Stomach (tissue), 9 donors: Measurements from ENCODE around the gene PSMG2. TPM values are rescaled to one million over a fixed set of nuclear protein-coding genes. Genes with fewer than 3 reads are reported as not detected.
A peak's percentile ranks its signal among the peaks of the same experiment; 100 is the strongest.

Experiments
- DNase-seq, 2 donors: peaks; one replicate each; pipeline versions ENCODE4 v3.0.0 to v3.0.0-alpha.2; 2013 to 2019
- H3K27ac ChIP-seq, 5 donors: fragments of 200-600 bp in 4 of 5; sonication (generic) in 4 of 5; one replicate each; pipeline ENCODE4 v1.5.1; 2013 to 2019; ENCODE audit warnings: mild to moderate bottlenecking in 1 of 5, moderate library complexity in 1 of 5
- H3K27me3 ChIP-seq, 3 donors: fragments of 200-600 bp; sonication (generic); one replicate each; pipeline ENCODE4 v1.5.1; 2017 to 2019; ENCODE audit warnings: mixed run types in 1 of 3
- H3K36me3 ChIP-seq, 4 donors: fragments of 200-600 bp; sonication (generic); 1 replicate in 3 of 4; 2 replicates in 1 of 4; pipeline ENCODE4 v1.5.1; 2016 to 2019
- H3K4me1 ChIP-seq, 4 donors: fragments of 200-600 bp; sonication (generic); one replicate each; pipeline ENCODE4 v1.5.1; 2016 to 2019
- H3K4me3 ChIP-seq, 4 donors: fragments of 200-600 bp; sonication (generic) in 3 of 4; one replicate each; pipeline ENCODE4 v1.5.1; 2016 to 2019; ENCODE audit warnings: mild to moderate bottlenecking in 1 of 4
- H3K9me3 ChIP-seq, 4 donors: fragments of 200-600 bp; sonication (generic); one replicate each; pipeline ENCODE4 v1.5.1; 2016 to 2019
- EP300 ChIP-seq: sonication (generic); formaldehyde crosslinking; IDR thresholded peaks from one replicate; pipeline ENCODE4 v1.6.1; 2017; ENCODE audit warnings: antibody characterized with exemption
- POLR2A ChIP-seq, 4 donors: fragments of 450-650 bp; IDR thresholded peaks; one replicate each; pipeline ENCODE4 v1.6.1; 2016; ENCODE audit warnings: antibody characterized with exemption in 4 of 4, control low read depth in 2 of 4, mild to moderate bottlenecking in 1 of 4, moderate library complexity in 1 of 4
- POLR2AphosphoS5 ChIP-seq, 3 donors: sonication (generic); formaldehyde crosslinking; IDR thresholded peaks; one replicate each; pipeline ENCODE4 v1.6.1; 2016; ENCODE audit warnings: antibody characterized with exemption in 3 of 3
- WGBS, 5 donors: extraction: QIAGEN DNeasy Blood & Tissue Kit in 3 of 5; methylation state at CpG; one replicate each; pipeline versions ENCODE4 v1.1.5 to v1.1.7; 2013 to 2018; 5-methylcytosine and 5-hydroxymethylcytosine counted together
- intact Hi-C: fragments of 100-400 bp; cut with DNase I; formaldehyde crosslinking; loops from one replicate; pipeline ENCODE4 v1.15.1; 2023; ENCODE audit warnings: low total_unique reads
- polyA plus RNA-seq, 3 donors: library from polyadenylated mRNA; stranded (reverse); fragments of 200-250 nt; gene quantifications; one replicate each; pipeline ENCODE4 v1.2.3, GENCODE V29; 2013
- total RNA-seq, 5 donors: library from RNA; depleted of rRNA; stranded (reverse); fragments of >200 nt; gene quantifications; one replicate each; pipeline versions ENCODE4 v1.1.0 to v1.2.3, GENCODE V29; 2014 to 2016
- TF ChIP-seq, protein P1 (sequence below), 7 experiments: fragments of 450-650 bp in 4 of 7; fragments of 200-600 bp in 3 of 7; sonication (generic) in 3 of 7; IDR thresholded peaks; one replicate each; pipeline ENCODE4 v1.5.1; 2016 to 2019; ENCODE audit warnings: antibody characterized with exemption in 7 of 7, control low read depth in 2 of 7, mild to moderate bottlenecking in 1 of 7
- donor health status: healthy with polysubstance abuse.
- donor health status: Bipolar disorder and iron deficiency.
- donor health status: healthy.

PSMG2 gene
- total and polyA plus RNA-seq, 8 donors = 11.6 to 106 (median 62.6) TPM

DNA sequence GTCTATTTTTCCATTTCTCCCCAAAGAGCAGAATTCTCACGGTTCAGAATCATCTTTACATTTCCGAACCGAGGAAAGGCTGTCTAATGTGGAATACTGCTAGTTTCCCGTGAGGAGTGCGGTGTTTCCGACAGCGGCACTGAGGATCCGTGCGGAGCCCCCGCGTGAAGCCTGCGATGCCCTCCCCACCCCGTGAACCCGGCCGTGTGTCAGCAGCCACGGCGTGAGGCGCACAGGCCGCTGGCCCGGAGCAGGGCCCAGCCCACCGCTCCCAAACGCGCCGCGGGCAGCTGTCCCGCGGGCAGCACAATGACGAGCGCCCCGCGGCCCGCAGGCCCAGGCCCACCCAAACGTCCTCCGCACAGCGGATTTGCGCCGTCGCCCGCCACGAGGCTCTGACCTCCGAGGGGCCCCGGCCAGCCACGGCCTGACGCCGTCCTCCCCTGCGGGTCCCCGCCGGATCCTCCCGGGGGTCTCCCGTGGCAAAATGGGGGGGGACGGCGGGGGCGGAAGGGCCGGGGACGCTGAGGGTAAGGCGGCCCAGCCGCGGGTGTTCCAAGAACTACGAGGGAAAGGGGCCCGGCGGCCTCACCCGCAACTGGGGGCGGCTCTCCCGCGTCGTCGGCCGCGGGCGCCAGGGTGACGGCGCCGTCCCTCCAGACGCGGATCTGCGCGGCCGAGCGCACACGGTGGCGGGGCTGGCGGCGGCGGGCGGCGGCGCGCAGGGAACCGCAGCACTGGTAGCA, 45.7 kb upstream of the PSMG2 start:
- H3K27ac ChIP-seq = peak overlapping the region; percentile 90 to 97 (median 94)
- intact Hi-C loops = no loop called here
- DNase-seq = peak; percentile 34 to 76
- 0 to 2% (median 1%) methylated on average over 26 to 89 of the region's 89 CpGs for WGBS, 5 donors
- no peaks in the 10 kb centered on the region for H3K36me3 ChIP-seq
- peaks cover 10 to 55% (median 29%) of the 10 kb centered on the region in 4 donors for H3K4me1 ChIP-seq
- TF ChIP-seq EP300 (no peak), POLR2AphosphoS5 (IDR thresholded peaks at IDR 0.05) (peak in 2 of 3 donors; percentile 24 to 38)
- H3K4me3 ChIP-seq = peak overlapping the region; percentile 74 to 90 (median 82)
- no peaks in the 10 kb centered on the region for H3K27me3 ChIP-seq
- no peaks in the 10 kb centered on the region for H3K9me3 ChIP-seq

DNA sequence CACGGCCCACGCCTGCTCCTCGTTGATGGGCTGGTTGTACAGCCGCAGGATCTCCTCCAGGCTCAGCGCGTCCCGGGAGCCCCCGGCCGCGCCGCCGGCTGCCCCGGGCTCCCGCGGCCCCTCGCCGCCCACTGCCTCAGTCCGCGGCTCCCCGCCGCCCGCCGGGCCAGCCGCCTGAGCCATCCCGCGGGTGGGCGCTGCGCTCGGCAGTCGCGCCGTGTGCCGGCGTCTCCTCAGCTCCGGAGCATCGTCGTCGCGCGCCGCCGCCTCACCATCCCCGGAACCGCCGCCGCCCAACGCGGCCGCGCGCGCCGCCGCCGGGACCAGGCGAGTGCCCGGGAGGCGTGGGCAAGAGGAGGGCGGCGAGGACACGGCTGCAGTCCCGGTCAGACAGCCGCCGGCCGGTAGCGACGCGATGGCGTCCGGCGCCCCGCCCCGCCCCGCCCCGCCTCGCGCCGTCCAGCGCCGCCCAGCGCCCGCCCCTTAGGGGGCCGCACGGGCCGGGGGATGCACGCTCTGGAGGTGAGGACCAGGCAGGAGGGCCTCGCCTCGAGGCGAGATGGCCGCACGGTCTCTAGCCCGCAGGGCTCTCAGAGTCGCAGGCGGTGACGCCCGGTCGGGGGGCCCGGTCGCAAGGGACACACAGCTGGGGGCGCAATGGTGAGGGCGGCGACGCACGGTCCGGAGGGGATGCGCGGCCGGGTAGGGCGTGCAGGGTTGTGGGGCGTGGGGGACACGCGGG, 45.0 kb upstream of the PSMG2 start, which contains the start of gene SPIRE1:
TSS of gene SPIRE1 (minus strand) at position 424 of the 742 bp plus-strand sequence. CDS start at position 183, 241 bp downstream.
- 0 to 1% (median 1%) methylated on average over 4 to 102 of the region's 112 CpGs for WGBS, 5 donors
- H3K9me3 ChIP-seq = no peaks in the 10 kb centered on the region
- intact Hi-C loops = no loop called here
- H3K27me3 ChIP-seq = no peaks in the 10 kb centered on the region
- peak; percentile 76 to 87 for DNase-seq
- TF ChIP-seq, protein P1, sequence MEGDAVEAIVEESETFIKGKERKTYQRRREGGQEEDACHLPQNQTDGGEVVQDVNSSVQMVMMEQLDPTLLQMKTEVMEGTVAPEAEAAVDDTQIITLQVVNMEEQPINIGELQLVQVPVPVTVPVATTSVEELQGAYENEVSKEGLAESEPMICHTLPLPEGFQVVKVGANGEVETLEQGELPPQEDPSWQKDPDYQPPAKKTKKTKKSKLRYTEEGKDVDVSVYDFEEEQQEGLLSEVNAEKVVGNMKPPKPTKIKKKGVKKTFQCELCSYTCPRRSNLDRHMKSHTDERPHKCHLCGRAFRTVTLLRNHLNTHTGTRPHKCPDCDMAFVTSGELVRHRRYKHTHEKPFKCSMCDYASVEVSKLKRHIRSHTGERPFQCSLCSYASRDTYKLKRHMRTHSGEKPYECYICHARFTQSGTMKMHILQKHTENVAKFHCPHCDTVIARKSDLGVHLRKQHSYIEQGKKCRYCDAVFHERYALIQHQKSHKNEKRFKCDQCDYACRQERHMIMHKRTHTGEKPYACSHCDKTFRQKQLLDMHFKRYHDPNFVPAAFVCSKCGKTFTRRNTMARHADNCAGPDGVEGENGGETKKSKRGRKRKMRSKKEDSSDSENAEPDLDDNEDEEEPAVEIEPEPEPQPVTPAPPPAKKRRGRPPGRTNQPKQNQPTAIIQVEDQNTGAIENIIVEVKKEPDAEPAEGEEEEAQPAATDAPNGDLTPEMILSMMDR (IDR thresholded peaks at IDR 0.05) = no peak
- peak in 2 of 3 donors; percentile 31 to 50 for TF ChIP-seq POLR2AphosphoS5 (IDR thresholded peaks at IDR 0.05)
- peak within 1 kb of the TSS; percentile 74 to 90 (median 82) for H3K4me3 ChIP-seq
- H3K27ac ChIP-seq = peak within 1 kb of the TSS; percentile 90 to 97 (median 94)
- peaks cover 10 to 52% (median 25%) of the 10 kb centered on the region in 4 donors for H3K4me1 ChIP-seq
- no peaks in the 10 kb centered on the region for H3K36me3 ChIP-seq

DNA sequence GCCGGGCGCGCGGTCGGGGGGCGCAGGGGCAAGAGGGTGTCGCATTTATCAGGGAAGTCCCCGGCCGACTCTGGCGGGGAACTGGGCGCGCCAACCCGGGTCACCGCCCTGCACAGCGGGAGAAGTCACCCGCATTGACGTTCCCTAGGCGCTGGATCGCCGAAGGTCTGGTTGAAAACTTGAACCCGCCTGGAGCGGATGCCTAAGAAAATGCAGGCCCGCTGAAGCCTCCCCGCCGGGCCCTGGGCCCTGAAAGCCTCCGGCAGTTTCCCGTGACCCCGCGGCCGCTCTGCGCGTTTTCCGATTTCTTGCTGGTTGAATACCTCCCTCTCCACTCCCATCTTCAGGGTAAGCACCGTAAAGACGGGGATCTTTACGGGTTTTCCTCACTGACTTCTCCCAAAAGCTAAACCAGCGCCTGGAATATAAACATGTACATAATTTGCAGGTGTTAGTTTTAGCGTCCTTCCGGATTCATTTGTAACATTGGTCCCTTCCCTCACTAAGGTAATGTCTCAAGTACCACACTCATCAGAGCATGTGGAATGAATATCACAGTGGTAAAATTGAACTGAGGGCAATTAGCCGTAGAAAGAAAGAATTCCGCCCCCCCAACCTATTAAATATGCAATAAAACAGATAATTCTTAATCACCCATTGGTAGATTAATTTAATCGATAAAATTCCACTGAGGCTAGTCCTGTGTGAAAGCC, 44.3 kb upstream of the PSMG2 start:
- Histone ChIP-seq H3K4me3 (peak overlapping the region; percentile 74 to 90 (median 82)), H3K36me3 (no peaks in the 10 kb centered on the region), H3K27me3 (no peaks in the 10 kb centered on the region), H3K9me3 (no peaks in the 10 kb centered on the region), H3K4me1 (peaks cover 10 to 45% (median 25%) of the 10 kb centered on the region in 4 donors), H3K27ac (peak overlapping the region; percentile 90 to 97 (median 94))
- TF ChIP-seq POLR2AphosphoS5 (IDR thresholded peaks at IDR 0.05) (no peak), POLR2A (IDR thresholded peaks at IDR 0.05) (no peak), EP300 (no peak)
- TF ChIP-seq, protein P1 (IDR thresholded peaks at IDR 0.05) = no peak
- 13 to 37% (median 14%) methylated on average over 19 to 42 of the region's 42 CpGs for WGBS, 5 donors
- intact Hi-C loops = no loop called here
- peak in 1 of 2 donors; percentile 44 for DNase-seq

DNA sequence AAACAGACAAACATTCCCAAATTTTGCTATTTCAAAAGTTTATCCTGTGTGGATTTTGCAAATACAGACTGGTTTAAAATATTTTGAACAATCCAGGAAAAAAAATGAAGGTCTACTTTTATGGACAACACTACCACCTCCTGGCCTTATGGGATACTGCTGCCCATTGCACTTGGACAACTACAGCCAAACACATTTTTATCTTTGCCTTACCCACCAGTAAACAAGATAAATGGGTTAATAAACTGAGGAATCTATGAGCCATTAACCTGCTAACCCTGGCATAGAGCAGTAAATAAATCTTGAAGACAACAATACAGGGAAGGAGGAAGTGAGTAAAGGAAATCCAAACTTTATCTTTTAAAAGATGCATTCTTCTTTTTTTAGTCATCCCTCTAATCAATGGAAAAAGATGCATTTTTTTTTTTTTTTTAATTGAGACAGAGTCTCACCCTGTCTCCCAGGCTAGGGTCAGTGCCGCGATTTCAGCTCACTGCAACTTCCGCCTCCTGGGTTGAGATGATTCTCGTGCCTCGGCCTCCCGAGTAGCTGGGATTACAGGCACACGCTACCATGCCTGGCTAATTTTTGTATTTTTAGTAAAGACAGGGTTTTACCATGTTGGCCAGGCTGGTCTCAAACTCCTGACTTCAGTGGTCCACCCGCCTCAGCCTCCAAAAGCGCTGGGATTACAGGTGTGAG, 42.8 kb upstream of the PSMG2 start:
- DNase-seq = peak; percentile 35 to 83
- peaks cover 10 to 43% (median 23%) of the 10 kb centered on the region in 4 donors for H3K4me1 ChIP-seq
- H3K9me3 ChIP-seq = no peaks in the 10 kb centered on the region
- TF ChIP-seq, protein P1 (IDR thresholded peaks at IDR 0.05) = peak in 6 of 7 experiments; percentile 16 to 91 (median 83)
- peak in 1 of 3 donors; percentile 35 for TF ChIP-seq POLR2AphosphoS5 (IDR thresholded peaks at IDR 0.05)
- no peak for TF ChIP-seq EP300
- 66 to 81% (median 69%) methylated on average over 9 of the region's 9 CpGs for WGBS, 5 donors
- no peaks in the 10 kb centered on the region for H3K27me3 ChIP-seq
- peaks cover 0 to 2% (median 0%) of the 10 kb centered on the region in 4 donors for H3K36me3 ChIP-seq
- intact Hi-C loops = loop anchor here (5.0 kb wide), 1 partner anchor 268 kb away; no protein-coding TSS in a partner anchor
- H3K4me3 ChIP-seq = no peak overlapping the region
- H3K27ac ChIP-seq = no peak overlapping the region
